Amniotic stem cell (primary cell): ENCODE data around the gene PRODH.
"Not testable (repeated sequence)": the region's sequence is repeated elsewhere in the genome, so short reads cannot be mapped to it uniquely, and the experiment has no call there.

ENCODE experiments used
- DNase-seq: peaks from one replicate; lab custom pipeline; 2025; lab: John Stamatoyannopoulos, UW

PRODH gene, protein sequence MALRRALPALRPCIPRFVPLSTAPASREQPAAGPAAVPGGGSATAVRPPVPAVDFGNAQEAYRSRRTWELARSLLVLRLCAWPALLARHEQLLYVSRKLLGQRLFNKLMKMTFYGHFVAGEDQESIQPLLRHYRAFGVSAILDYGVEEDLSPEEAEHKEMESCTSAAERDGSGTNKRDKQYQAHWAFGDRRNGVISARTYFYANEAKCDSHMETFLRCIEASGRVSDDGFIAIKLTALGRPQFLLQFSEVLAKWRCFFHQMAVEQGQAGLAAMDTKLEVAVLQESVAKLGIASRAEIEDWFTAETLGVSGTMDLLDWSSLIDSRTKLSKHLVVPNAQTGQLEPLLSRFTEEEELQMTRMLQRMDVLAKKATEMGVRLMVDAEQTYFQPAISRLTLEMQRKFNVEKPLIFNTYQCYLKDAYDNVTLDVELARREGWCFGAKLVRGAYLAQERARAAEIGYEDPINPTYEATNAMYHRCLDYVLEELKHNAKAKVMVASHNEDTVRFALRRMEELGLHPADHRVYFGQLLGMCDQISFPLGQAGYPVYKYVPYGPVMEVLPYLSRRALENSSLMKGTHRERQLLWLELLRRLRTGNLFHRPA

DNA sequence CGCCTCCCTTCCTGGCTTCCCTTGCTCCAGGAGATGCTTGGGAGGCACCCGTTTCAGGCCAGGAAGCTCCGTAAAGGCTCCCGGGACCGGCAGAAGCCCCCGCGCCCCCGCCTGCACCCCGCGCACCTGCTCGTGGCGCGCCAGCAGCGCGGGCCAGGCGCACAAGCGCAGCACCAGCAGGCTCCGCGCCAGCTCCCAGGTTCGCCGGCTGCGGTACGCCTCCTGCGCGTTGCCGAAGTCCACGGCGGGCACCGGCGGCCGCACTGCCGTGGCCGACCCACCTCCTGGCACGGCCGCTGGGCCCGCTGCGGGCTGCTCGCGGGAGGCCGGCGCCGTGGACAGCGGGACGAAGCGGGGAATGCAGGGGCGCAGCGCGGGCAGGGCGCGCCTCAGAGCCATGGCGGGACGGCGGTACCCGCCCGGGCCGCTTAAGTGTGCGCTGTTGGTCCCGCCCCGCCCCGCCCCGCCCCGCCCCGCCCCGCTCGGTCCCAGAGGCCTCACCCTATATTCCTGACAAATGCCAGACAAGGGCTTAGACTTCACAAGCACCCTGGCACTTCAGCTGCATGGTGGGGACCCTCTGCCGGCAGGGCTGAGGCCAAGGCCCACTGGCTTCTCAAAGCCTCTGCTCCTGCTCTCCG is at the start of gene PRODH:
Gene PRODH, minus strand, starts transcription at position 405 of the 641 bp plus-strand sequence. Its CDS starts 6 bp downstream, at position 399.
- no peak for DNase-seq

DNA sequence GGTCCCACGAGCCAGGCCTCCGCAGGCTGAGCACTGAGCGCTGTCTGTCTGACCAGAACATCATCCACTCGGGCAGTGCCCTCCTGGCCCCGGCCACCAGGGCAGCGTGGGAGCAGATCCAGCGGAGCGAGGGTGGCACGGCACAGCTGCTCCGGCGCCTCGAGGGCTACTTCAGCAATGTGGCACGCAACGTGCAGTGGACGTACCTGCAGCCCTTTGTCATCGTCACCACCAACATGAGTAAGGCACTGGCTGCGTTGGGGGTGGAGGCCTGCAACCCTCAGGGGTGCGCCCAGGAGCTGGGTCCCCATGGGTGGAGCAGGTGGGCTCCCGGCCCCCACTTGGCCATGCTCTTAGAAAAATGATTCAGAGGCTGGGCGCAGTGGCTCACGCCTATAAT is 49.7 kb upstream of the PRODH start:
- no peak for DNase-seq

DNA sequence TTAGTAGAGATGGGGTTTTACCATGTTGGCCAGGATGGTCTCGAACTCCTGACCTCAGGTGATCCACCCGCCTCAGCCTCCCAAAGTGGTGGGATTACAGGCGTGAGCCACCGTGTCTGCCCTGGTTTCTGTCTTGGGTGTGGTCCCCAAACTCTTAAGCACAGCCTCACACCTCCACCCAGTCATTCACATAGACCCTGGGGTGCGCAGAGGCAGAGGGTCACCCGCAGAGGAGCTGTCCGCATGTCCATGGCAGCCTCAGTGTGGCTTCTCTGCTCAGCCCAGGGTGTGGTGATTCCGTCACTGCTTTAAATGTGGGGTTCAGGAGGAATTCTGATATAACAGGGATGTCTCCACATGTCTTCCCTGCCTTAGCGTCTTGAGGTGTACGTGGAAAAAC is 48.5 kb upstream of the PRODH start:
- DNase-seq, result no peak

DNA sequence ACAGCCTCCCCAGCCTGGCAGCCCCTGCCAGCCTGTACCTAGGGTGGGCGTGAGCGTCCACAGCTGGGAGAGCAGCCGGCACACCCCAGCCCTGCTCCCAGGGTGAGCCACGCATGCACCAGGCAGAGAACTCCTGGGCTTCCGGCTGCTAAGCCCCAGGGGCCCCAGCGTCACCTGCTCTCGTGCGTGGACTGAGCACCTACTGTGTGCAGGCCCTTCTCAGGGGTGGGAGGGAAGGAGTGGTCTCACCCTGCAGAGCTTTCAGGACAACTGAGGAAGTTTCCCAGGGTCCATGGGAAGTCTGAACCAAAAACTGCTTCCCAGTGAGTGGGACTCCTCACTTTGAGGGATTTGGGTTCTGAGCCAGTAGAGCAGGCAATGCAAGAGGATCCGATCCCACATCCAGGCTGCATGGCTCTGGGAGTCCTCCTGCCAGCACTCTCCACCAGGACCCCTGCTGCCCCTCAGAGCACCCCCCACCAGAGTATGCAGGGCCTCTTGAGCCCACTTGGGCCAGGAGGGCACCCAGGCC is 47.1 kb upstream of the PRODH start:
- no peak for DNase-seq

DNA sequence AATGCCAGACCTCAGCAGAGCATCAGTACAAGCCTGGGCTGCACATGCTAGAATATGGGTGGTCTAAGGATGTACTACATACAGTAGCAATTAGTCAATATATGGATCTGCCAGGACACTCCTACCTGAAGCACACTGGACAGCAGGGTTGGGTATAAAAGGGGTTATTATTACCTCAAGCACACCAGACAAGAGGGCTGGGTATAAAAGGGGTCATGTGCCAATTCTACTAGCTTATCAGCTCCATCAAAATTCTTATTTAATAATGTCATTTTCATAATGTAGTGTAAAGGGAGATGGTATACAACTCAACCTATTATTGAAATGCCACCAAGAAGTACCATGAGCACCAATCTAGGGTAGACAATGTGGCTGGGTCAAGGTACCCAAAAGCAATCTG is 44.7 kb upstream of the PRODH start:
- DNase-seq, result no peak

DNA sequence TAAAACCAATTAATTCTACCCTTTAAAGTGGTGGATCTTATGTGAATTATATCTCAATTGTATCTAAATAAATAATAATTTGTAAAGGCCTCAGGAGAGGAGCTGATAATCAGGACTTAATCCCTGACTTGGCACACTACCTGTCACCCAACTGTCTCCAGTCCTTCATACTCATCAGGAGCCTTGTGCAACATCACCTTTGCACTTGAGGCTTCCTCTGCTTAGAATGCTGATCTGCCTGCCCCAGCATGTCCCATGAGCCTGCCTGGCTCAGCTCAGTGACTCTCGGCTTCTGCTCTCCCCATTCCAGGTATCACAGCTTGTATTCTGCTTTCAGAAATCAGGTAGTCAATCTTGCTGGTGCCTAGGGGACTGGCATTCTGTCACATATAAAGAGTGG is 43.9 kb upstream of the PRODH start:
- DNase-seq, result no peak

DNA sequence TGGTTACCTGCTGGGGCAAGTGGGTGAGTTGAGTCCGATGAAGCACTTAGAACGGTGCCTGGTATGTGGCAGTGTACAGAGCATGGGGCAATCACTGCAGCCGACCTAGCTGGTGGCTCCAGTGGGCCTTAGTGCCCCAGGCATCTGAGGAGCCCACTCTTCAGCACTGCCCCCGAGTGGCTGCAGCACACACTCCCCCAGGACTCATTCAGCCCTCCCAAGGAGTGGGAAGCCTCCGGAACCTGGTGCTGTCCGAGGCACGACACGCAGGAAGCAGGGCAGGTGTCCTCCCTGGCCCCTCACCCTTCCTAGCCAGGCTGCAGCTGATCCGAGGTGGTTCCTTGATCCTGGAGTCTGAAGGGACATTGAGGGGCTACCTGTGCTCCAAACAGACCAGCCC is 42.4 kb upstream of the PRODH start:
- no peak for DNase-seq

DNA sequence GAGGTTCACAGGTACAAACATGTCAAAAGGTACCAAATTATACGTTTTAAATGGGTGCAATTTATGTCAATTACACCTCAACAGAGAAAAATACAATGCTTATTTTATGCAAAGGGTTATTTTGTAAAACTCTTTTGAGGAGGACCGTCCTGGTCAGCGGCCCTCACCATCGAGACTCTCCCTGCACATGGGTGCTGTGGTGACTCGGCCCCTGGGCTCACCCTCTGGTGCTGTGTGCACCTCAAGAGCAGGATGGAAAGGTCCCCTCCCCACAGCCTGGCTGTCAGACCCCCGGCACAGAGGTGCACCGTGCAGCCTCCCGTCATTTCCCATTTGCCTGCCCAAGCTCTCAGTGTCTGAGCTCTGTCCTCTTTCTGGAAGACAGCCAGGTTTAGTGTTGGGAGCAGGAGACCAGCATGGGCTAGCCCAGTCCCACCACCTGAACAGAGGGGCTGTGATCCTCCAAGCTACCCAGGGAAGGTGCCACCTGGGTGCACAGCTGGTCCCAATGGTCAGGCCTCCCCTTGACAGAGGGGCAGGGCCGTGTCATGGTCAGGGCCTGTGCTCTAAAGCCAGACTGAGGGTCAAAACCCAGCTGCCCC is 41.8 kb upstream of the PRODH start:
- no peak for DNase-seq

DNA sequence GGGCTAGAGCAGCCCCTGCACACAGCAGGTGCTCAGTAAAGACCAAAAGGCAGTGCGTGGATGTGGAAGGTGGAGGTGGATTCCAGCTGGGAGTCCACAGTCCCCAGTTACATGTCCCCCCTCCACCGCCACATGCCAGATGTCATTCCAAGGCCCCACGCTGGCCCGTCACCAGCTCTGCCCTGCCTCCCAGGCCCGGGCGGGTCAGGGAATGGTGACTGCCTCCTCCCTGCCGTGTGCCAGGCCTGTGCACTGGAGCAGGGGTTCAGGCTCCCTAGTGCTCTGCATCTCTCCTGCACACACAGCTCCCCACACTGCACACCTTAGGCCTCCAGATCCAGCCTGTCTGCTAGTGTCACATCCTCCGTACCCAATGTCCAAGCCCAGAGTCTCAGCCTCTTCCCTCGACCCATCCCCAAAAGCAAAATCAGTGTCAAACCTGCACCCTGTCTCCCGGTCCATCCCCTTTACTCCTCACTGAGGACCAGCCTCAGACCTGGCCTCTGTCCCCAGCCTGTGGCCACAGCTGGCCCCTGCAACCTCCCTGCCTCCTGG is 40.2 kb upstream of the PRODH start:
- DNase-seq, result no peak

DNA sequence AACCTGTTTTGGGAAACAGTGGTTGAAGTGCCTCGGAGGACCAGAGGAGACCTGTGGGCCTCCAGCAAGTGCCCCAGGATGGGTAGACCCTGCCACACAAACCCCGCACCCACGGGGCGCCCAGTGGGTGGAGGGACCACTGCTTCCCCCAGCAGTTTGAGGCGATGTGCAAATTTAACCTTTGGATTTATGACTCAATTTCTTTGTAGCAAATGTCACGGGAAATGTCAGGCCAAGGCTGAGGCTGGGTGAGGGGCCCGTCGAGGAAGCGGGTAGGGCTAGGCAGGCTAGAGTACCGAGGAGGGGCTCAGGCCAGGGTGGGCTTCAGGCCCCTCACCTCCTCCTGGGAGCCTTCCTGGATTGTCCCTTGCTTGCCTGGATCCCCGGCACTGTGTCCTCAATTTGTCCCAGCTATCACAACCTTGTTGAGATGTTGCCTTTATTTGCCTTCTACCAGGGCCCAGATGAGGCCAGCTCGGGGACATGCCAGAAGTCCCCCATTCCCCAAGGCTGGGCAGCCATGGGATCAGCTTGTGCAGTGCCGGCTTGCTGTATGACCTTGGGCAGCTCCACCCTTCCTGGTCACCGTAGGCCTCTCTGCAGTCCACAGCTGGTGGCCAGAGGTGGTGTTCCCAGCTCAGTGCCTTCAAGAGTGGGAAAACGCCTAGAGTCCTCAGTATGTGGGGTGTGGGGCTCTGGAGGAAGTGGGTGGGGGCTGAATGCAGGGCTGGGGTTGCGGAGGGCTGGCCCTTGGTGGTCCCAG is 39.5 kb upstream of the PRODH start:
- DNase-seq, result no peak

DNA sequence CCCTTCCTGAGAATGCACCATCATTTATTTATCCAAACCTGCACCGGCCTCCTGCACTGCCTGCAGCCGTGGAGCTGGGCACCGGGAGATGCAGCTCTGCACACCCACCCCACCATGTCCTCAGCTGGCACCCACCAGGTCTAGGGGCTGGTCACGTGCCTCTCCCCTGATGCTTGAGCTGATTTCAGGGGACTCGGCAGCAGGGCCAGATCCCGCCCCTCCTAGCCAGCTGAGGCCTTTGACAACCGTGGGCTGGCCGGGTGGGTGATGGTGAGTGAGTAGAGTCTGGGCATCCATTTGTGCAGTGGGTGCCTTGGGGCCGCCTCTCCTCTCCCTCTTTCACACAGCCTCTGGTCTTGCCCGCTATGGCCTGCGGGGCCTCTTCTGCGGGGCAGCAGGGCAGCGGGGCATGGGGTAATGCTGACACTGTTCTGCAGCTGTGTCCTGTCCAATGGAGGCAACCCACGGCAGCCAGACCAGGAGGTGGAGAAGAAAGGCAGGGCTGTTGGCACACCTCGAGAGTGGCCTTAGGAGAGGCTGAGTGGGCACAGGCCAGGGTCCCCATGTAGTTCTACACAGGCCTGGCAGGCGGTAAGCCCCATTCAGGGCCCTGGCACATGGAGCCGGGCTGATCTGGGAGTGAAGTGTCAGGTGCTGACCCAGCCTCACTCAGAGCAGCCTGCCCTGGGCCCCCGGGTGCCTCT is 38.5 kb upstream of the PRODH start:
- no peak for DNase-seq

DNA sequence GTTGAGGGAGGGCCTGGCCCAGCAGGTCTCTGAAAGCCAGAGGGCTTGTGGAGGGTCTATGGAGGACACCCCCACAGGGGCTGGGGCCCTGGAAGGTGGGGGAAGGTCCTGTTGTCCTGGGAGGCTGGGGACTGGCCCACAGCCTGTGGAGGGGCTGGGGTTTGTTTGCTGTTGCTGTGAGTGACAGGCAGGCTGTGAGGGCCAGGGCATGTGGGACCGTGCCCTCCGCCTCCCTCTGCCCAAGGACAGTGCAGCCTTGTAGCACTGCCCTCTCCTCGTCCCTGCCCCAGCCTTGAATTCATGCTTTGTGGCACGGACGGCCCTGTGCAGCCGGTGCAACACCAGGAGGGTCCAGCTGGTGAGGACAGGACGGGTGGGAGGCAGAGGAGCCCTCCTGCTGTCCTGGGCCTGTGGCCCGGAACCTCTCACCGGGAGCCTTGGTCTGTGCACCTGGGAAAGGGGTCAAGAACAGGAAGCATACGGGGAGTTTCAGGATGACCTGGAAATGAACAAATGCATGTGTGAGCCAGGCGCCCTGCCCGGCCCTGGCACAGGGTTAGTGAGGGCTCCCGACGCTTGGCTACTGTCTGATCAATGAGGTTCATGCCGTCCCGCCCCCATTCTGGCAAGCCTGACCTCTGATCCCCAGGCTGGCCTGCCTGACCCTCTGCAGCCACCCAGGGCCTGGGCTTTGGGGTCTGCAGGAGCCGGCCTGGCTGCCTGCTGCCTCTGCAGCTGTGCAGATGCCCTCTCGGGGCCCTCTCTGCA is 37.4 kb upstream of the PRODH start:
- no peak for DNase-seq

DNA sequence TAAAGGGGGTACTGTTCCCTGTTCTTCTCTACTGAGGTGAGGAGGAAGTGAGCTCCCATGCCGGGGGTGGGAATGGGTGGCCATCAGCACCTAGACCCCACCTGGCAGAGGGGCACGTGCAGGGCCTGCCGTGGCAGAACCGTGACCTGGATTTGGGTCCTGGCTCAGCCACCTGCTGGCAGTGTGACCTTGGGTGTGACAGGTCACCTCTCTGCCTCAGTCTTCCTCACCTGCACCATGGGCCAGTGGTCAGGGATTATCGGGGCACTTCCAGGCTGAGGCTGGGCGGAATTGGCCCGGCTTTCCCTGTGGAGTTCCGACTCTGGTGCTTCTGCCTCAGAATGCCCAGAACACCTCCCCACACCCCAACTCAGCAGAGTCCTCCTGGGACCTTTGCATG is 36.5 kb upstream of the PRODH start:
- DNase-seq, result not testable (repeated sequence)

DNA sequence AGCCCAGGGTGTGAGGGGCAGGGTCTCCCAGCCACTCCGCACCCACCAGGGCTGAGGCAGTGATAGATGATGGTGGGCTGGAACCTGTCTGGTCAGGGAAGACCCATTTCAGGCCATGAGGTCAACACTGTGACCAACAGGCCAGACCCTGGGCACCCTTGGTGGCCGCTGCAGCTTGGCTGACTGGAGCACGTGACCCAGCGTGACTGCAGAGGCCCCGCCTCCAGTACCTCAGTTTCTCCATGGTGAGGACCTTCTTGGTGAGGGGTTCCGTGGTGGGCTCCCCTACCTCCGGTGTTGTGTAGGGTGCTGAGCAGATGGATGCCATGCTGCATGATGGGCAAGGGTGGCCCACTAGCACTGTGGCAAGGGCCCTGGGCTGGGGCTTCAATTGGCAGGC is 35.9 kb upstream of the PRODH start:
- DNase-seq, result not testable (repeated sequence)

DNA sequence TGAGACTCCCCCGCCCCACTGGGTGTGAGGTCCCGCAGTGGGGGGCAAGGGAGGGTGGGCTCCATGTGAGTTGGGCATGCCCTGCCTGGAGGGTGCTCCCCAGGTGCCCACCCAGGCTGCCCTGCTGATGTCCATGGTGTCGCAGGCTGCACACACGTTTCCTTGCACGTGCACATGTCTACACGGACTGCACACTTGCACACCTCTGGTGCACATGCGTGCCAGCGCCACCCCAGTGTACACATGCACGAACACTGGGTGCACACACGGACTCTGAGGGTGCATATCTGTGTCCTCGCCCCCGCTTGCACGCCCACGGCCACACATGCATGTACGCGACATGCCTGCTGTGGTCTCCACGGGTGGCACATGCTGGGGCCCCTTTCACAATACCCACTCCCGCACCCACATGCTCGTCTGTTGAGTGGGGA is 35.2 kb upstream of the PRODH start:
- no peak for DNase-seq

DNA sequence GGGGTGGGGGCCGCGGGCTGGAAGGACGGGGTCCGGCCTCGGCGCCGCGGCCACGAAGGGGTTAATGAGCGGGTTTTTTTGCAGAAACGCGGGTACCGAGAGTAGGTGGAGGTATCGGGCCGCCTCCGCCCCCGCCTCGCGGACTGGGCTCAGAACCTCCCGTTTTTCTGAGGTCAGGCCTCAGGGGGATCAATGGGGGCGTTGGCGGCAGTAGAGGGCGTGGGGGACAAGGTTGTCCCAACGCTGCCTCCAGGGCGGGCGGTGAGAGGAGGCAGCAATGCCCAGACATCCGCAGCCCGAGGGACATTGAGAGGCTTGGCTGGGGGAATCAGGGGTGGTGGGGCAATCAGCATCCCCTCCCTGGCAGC is 34.8 kb upstream of the PRODH start:
- no peak for DNase-seq

DNA sequence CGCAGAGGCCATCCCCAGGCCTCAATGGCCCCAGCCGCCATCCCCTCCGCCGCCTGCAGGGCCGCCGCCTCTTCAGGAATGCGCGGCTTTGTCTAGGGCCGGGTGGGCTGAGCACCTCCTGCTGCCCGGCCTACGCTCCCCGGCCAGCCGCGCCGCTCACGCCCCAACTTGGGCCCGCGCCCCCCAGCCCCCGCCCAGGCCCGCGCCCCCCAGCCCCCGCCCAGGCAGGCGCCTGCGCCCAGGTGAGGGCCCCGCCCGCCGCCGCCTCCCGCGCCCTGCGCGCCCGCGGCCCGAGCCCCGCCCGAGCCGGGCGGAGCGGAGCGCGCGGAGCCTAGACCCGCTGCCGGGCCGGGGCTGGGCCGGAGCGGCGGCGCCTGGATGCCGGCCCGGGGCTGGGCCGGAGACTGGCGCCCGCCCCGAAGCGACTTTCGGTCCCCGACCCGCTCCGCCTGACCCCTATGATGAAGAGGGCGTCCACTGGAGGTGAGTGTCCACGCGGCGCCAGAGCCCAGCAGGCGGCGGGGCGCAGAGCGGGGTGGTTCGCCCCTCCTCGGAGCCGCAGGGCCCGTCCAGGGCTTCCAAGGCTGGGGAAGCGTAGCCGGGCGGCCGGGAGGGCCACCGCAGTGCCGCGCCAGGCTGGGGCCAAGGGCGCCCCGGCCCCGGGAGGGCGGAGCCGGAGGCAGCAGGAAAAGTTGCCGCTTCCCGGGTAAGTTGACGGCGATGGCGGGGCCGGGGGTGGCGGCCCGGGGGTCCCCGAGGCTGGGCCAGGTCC is 34.3 kb upstream of the PRODH start:
- DNase-seq, result no peak

DNA sequence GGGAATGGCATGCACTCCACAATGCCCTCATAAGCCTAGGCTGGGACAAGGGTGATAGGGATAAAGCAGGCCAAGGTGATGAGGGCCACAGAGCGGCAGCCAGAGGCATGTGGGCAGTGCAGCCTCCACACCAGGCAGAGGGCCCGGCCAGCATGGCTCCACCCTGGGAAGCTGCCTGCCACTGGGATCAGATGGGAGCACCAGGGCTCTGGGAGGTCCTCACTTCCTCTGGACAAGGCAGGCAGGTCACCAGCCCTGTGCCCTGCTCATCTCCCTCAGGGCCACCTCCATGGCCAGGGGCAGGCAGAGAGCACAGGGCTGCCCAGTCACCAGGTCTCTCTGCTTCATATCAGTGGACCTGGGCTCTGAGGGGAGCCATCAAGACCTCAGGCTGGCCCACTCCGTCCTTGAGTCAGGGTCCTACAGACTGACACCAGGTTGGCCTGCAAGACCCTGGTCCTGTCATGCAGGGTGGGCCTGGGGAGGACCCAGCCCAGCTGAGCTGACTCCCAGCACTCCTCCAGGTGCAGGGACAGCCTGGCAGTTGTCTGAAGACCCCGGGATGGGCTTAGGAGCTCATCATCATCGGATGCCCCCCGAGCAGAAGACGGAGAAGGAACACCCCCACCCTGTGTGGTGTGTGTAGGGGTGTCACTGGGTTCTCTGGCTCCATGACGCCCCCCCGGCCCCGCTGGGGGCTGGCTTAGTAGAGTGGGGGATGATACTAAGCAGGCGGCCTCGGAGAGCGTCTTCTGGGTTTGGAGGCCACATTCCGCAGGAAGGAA is 33.3 kb upstream of the PRODH start:
- not testable (repeated sequence) for DNase-seq
